Stomach smooth muscle (tissue), 2 donors: ENCODE data around the gene MAK.
"Not testable (repeated sequence)": the region's sequence is repeated elsewhere in the genome, so short reads cannot be mapped to it uniquely, and the experiment has no call there.

Experiments used
- H3K27ac ChIP-seq: one replicate; pipeline ENCODE4 v1.7.0; 2013; ENCODE audit warnings: mild to moderate bottlenecking, low read length, inconsistent platforms
- H3K27me3 ChIP-seq, 2 donors: one replicate each; pipeline ENCODE4 v1.7.0; 2013; ENCODE audit warnings: low read length in 2 of 2; ENCODE audit not compliant: insufficient read depth in 2 of 2, control insufficient read depth in 1 of 2
- H3K36me3 ChIP-seq, 2 donors: one replicate each; pipeline ENCODE4 v1.7.0; 2013; ENCODE audit warnings: low read length in 2 of 2; ENCODE audit not compliant: control insufficient read depth in 2 of 2, insufficient read depth in 2 of 2
- H3K4me1 ChIP-seq: one replicate; pipeline ENCODE4 v1.7.0; 2013; ENCODE audit warnings: low read length; ENCODE audit not compliant: control insufficient read depth, insufficient read depth
- H3K4me3 ChIP-seq, 2 donors: one replicate each; pipeline ENCODE4 v1.7.0; 2013; ENCODE audit warnings: low read length in 2 of 2
- H3K9ac ChIP-seq, 2 donors: one replicate each; pipeline ENCODE4 v1.7.0; 2013; ENCODE audit warnings: low read length in 2 of 2, mild to moderate bottlenecking in 1 of 2
- H3K9me3 ChIP-seq, 2 donors: one replicate each; pipeline ENCODE4 v1.7.0; 2013; ENCODE audit warnings: low read length in 2 of 2; ENCODE audit not compliant: control insufficient read depth in 2 of 2
- donor health status: healthy.
- donor health status: Pancreatic carcinoma.

The MAK gene

GRCh38 chr6:10824819-10825218 lies 13.5 kb downstream of the MAK start:
- Histone ChIP-seq H3K9me3 (no peaks in the 10 kb centered on the region), H3K9ac (no peak overlapping the region), H3K4me1 (no peaks in the 10 kb centered on the region), H3K36me3 (peaks cover 0 to 2% of the 10 kb centered on the region in 2 donors), H3K27me3 (no peaks in the 10 kb centered on the region), H3K4me3 (no peak overlapping the region), H3K27ac (no peak overlapping the region)

GRCh38 chr6:10824297-10824696 lies 14.0 kb downstream of the MAK start:
- Histone ChIP-seq H3K27ac (no peak overlapping the region), H3K4me1 (no peaks in the 10 kb centered on the region), H3K9ac (no peak overlapping the region), H3K27me3 (no peaks in the 10 kb centered on the region), H3K36me3 (peaks cover 0 to 2% of the 10 kb centered on the region in 2 donors), H3K4me3 (no peak overlapping the region), H3K9me3 (no peaks in the 10 kb centered on the region)

GRCh38 chr6:10814176-10814575 lies 24.2 kb downstream of the MAK start:
- H3K9me3 ChIP-seq, H3K36me3 ChIP-seq, H3K9ac ChIP-seq, H3K27me3 ChIP-seq, H3K4me1 ChIP-seq, H3K27ac ChIP-seq, H3K4me3 ChIP-seq: not testable (repeated sequence)

DNA sequence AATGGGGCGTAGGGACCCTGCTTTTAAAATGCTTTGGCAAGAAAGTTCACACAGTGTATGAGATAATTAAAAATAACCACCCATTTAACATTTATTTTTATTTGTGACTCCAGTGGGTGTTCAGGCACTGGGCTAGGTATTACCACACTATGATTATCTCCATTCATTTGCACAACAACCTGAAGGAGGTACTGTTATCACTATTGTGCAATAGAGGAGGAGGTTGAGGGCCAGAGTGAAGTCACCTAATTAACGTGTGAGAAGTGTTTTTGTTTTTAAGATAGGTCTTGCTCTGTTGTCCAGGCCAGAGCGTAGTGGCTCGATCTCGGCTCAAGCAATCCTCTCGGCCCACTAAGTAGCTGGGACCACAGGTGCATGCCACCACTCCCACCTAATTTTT lies 29.2 kb downstream of the MAK start:
- no peak overlapping the region for H3K9ac ChIP-seq
- H3K4me3 ChIP-seq: no peak overlapping the region
- H3K27ac ChIP-seq: no peak overlapping the region
- H3K36me3 ChIP-seq: no peaks in the 10 kb centered on the region
- H3K9me3 ChIP-seq: no peaks in the 10 kb centered on the region
- H3K4me1 ChIP-seq: no peaks in the 10 kb centered on the region
- H3K27me3 ChIP-seq: no peaks in the 10 kb centered on the region

DNA sequence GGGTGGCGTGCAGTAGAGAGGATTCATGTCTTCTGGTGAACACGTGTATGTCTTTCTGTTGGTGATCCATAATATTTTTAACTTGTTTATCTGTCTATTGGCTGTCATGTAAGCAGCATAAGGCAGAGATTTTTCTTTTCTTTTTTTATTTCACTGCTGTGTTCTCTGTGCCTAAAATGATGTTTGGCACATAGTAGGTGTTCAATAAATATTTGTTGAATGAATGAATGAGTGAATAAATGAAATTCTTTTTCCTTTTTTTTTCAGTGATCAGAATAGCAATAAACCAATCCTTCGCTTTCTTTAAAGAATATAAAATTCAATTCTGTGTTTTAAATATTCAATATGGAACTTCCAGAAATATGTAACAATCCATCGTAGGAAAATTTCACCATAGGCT lies 30.0 kb downstream of the MAK start:
- Histone ChIP-seq H3K9ac (no peak overlapping the region), H3K36me3 (no peaks in the 10 kb centered on the region), H3K9me3 (no peaks in the 10 kb centered on the region), H3K4me1 (no peaks in the 10 kb centered on the region), H3K4me3 (no peak overlapping the region), H3K27me3 (no peaks in the 10 kb centered on the region), H3K27ac (no peak overlapping the region)

GRCh38 chr6:10801224-10801848 lies 37.0 kb downstream of the MAK start:
- Histone ChIP-seq H3K36me3 (peaks cover 0 to 2% of the 10 kb centered on the region in 2 donors), H3K4me3 (no peak overlapping the region), H3K27me3 (no peaks in the 10 kb centered on the region), H3K9ac (no peak overlapping the region), H3K27ac (no peak overlapping the region), H3K9me3 (no peaks in the 10 kb centered on the region), H3K4me1 (no peaks in the 10 kb centered on the region)

DNA sequence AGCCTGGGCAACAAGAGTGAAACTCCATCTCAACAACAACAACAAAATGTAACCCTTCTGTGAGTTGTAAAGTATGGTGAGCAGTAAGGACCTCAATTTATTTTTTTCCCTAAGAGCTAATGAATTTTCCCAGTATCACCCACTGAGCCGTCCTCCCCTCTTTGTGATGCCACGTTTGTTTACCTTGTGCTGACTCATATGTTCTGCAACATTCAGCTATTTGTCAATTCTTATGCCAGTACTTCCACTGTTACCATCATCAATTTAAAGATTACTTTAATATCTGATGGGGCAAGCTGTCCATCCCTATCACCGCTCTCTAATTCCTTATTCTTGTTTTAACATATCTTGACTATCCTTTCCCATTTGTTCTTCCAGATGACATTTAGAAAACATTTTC lies 37.5 kb downstream of the MAK start:
- no peak overlapping the region for H3K9ac ChIP-seq
- no peak overlapping the region for H3K4me3 ChIP-seq
- no peak overlapping the region for H3K27ac ChIP-seq
- H3K4me1 ChIP-seq: no peaks in the 10 kb centered on the region
- no peaks in the 10 kb centered on the region for H3K9me3 ChIP-seq
- peaks cover 0 to 2% of the 10 kb centered on the region in 2 donors for H3K36me3 ChIP-seq
- no peaks in the 10 kb centered on the region for H3K27me3 ChIP-seq

GRCh38 chr6:10794239-10794638 lies 44.1 kb downstream of the MAK start:
- no peaks in the 10 kb centered on the region for H3K4me1 ChIP-seq
- H3K27me3 ChIP-seq: no peaks in the 10 kb centered on the region
- no peaks in the 10 kb centered on the region for H3K9me3 ChIP-seq
- H3K9ac ChIP-seq: no peak overlapping the region
- H3K36me3 ChIP-seq: peaks cover 4 to 5% of the 10 kb centered on the region in 2 donors
- no peak overlapping the region for H3K27ac ChIP-seq
- H3K4me3 ChIP-seq: no peak overlapping the region

DNA sequence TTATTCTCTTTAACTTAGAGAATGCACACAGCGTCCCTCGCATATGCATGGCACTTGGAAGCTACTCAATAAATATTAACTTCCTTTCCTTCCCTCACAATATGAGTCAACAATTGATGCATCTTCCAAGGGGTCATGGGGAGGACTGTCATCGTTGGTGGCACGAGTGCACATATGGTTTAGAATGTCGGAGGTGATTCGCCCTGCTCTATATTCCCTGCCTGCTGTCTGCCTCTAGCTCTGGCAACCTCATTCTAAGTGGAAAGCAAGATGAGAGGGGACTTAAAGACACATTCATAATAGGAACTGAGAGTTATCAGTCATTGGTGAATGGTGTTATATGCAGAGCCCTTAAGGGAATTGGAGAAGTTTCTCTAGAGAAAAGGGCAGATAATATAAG lies 44.6 kb downstream of the MAK start:
- Histone ChIP-seq H3K9ac (no peak overlapping the region), H3K36me3 (peaks cover 4 to 5% of the 10 kb centered on the region in 2 donors), H3K4me1 (no peaks in the 10 kb centered on the region), H3K27ac (no peak overlapping the region), H3K4me3 (no peak overlapping the region), H3K9me3 (no peaks in the 10 kb centered on the region), H3K27me3 (no peaks in the 10 kb centered on the region)

GRCh38 chr6:10793035-10793434 lies 45.3 kb downstream of the MAK start:
- H3K27ac ChIP-seq: no peak overlapping the region
- H3K4me1 ChIP-seq: no peaks in the 10 kb centered on the region
- H3K9me3 ChIP-seq: no peaks in the 10 kb centered on the region
- no peak overlapping the region for H3K4me3 ChIP-seq
- H3K9ac ChIP-seq: no peak overlapping the region
- peaks cover 4 to 5% of the 10 kb centered on the region in 2 donors for H3K36me3 ChIP-seq
- no peaks in the 10 kb centered on the region for H3K27me3 ChIP-seq

- Histone ChIP-seq H3K36me3 (peaks cover 4 to 5% of the 10 kb centered on the region in 2 donors), H3K27ac (no peak overlapping the region)
Measured at GRCh38 chr6:10792101-10792500, 46.2 kb downstream of the MAK start.

More at GRCh38 chr6:10792101-10792500, 46.2 kb downstream of the MAK start:
- Histone ChIP-seq H3K4me1 (no peaks in the 10 kb centered on the region), H3K27me3 (no peaks in the 10 kb centered on the region), H3K9ac (no peak overlapping the region), H3K9me3 (no peaks in the 10 kb centered on the region), H3K4me3 (no peak overlapping the region)
